ENCODE results near the gene FXYD3. TPM values are rescaled to one million over a fixed set of nuclear protein-coding genes. Genes with fewer than 3 reads are reported as not detected.

The FXYD3 gene
- total and polyA plus RNA-seq, 9 donors = 0.23 to 33.2 (median 3.8) TPM; not detected in 2

DNA sequence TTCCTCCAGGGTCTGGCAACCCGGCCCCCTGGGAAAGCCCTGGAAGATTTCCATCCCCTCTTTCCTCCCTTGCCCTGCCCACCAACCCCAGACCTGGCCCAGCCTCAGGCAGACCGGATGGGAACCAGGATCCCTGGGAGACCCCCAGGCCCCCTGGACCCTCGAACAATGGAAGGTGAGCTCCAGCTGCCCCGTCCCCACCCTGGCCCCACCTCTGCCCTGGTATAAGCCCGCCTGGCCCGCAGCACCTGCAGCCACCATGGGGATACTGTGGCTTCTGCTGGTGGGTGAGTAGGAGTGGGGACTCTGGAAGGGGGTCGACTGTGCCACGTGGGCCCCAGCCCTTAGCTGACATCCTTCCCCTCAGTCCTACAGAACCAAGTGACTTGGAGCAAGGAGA, 41.7 kb upstream of the FXYD3 start:
- Histone ChIP-seq H3K4me3 (no peak overlapping the region), H3K4me1 (ENCODE audit: insufficient read depth) (no peaks in the 10 kb centered on the region), H3K27ac (no peak overlapping the region), H3K36me3 (no peaks in the 10 kb centered on the region), H3K9me3 (no peaks in the 10 kb centered on the region), H3K27me3 (no peaks in the 10 kb centered on the region)
- 74 to 79% (median 78%) methylated on average over 6 to 8 of the region's 8 CpGs for WGBS, 3 donors
- no peak for DNase-seq
- intact Hi-C loops (cut with DNase I) = no loop called here
- TF ChIP-seq, protein P1, sequence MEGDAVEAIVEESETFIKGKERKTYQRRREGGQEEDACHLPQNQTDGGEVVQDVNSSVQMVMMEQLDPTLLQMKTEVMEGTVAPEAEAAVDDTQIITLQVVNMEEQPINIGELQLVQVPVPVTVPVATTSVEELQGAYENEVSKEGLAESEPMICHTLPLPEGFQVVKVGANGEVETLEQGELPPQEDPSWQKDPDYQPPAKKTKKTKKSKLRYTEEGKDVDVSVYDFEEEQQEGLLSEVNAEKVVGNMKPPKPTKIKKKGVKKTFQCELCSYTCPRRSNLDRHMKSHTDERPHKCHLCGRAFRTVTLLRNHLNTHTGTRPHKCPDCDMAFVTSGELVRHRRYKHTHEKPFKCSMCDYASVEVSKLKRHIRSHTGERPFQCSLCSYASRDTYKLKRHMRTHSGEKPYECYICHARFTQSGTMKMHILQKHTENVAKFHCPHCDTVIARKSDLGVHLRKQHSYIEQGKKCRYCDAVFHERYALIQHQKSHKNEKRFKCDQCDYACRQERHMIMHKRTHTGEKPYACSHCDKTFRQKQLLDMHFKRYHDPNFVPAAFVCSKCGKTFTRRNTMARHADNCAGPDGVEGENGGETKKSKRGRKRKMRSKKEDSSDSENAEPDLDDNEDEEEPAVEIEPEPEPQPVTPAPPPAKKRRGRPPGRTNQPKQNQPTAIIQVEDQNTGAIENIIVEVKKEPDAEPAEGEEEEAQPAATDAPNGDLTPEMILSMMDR (IDR thresholded peaks at IDR 0.05) = no peak
- no peak for TF ChIP-seq POLR2A (IDR thresholded peaks at IDR 0.05)
- TF ChIP-seq EP300 (IDR thresholded peaks at IDR 0.05) = no peak

DNA sequence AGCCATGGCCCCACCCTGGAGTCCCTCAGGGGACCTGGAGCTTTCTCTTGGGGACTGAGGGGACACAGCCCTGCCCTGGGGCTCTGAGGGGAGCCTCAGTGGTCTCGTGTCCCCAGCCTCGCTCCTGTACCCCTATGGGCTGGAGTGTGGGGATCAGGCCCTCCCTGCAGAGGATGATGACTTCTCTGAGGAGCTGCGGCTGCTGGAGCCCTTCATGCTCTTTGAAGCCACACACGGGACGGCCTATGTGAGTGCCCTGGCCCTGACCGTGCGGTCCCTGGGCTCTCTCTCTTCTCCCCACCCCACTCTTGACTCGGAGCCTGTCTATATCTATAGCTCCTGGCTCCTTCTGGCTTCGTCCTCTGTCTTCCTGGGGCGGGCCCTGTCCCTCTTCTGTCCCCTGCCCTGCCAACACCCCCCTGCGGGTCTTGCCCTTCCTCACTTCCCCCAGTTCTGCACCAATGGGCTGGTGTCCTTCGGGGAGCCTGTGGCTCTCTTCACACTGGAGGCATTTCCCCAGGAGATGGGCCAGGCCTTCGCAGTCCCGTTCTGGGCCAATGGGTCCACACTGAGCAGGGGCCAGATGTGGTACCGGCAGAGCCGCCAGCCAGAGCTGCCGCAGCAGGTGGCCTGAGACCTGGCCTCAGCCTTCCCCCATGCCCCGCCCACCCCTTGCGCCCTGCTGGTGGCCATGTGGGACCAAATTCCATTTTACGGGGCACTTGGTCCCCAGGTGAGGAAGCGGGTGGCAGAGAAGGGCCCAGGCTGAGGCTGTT, 41.0 kb upstream of the FXYD3 start:
- TF ChIP-seq EP300 (IDR thresholded peaks at IDR 0.05) (no peak), POLR2A (IDR thresholded peaks at IDR 0.05) (no peak)
- TF ChIP-seq, protein P1 (IDR thresholded peaks at IDR 0.05) = no peak
- DNase-seq = no peak
- Histone ChIP-seq H3K36me3 (no peaks in the 10 kb centered on the region), H3K27ac (no peak overlapping the region), H3K27me3 (no peaks in the 10 kb centered on the region), H3K4me3 (no peak overlapping the region), H3K9me3 (no peaks in the 10 kb centered on the region), H3K4me1 (ENCODE audit: insufficient read depth) (no peaks in the 10 kb centered on the region)
- WGBS, 3 donors = 81 to 86% (median 81%) methylated on average over 21 of the region's 21 CpGs
- intact Hi-C loops (cut with DNase I) = no loop called here

DNA sequence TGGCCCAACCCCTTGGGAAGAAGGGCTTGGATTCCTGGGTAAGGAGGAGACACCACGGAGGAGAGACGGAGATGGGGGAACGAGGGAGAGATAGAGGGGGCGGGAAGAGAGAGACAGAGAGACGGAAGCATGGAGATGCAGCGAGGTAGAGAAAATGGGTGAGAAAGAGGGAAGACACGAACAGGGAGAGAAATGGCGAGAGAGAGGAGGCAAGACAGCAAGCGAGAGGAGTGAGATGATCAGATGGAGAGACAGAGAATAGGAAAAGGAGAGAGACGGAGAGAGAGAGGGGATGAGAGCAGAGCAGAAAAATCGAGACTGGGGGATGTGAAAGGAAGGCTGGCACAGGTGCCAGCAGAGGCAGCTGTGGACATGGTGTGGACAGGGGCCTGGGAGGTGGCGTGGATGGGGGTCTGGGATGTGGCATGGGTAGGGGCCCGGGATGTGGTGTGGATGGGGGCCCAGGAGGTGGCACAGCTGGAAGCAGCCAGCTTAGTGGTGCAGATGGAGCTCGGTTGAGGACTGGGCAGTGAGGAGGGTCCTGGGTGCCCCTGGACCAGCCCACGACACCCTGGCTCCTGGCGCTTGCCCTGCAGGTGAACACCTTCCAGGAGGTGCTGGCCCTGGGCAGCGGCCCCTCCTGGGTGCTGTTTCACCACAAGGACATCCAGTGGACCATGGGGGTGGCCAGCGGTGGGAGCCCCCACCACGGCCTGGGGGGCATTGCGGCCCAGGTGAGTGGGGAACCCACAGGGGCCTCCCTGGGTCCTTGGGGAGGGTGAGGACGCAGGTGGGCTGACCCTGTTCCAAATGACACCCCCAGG, 40.2 kb upstream of the FXYD3 start:
- Histone ChIP-seq H3K27ac (no peak overlapping the region), H3K9me3 (no peaks in the 10 kb centered on the region), H3K36me3 (no peaks in the 10 kb centered on the region), H3K4me3 (no peak overlapping the region), H3K27me3 (no peaks in the 10 kb centered on the region), H3K4me1 (ENCODE audit: insufficient read depth) (no peaks in the 10 kb centered on the region)
- WGBS, 3 donors = 85 to 87% (median 86%) methylated on average over 19 to 21 of the region's 21 CpGs
- TF ChIP-seq, protein P1 (IDR thresholded peaks at IDR 0.05) = no peak
- TF ChIP-seq EP300 (IDR thresholded peaks at IDR 0.05) = no peak
- no peak for TF ChIP-seq POLR2A (IDR thresholded peaks at IDR 0.05)
- intact Hi-C loops (cut with DNase I) = no loop called here
- DNase-seq = no peak

DNA sequence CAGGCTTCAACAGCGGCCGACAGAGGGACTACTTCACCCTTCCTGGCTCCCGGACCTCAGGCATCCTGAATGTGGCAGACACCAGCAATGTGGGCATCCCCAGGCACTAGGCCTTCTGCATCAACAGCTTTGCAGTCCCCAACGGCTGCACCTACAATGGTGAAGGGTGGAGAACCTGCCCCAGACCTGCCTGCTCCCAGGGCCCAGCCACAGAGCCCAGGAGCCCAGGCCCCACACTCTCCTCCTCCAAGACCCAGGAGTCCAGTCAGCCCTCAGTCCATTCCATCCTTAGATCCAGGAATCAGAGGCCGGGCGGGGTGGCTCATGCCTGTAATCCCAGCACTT, 39.6 kb upstream of the FXYD3 start:
- Histone ChIP-seq H3K27me3 (no peaks in the 10 kb centered on the region), H3K4me3 (no peak overlapping the region), H3K36me3 (no peaks in the 10 kb centered on the region), H3K4me1 (ENCODE audit: insufficient read depth) (no peaks in the 10 kb centered on the region), H3K9me3 (no peaks in the 10 kb centered on the region), H3K27ac (no peak overlapping the region)
- WGBS, 3 donors = 78 to 86% (median 79%) methylated on average over 5 to 6 of the region's 6 CpGs
- no peak for DNase-seq
- intact Hi-C loops (cut with DNase I) = no loop called here
- no peak for TF ChIP-seq POLR2A (IDR thresholded peaks at IDR 0.05)
- TF ChIP-seq, protein P1 (IDR thresholded peaks at IDR 0.05) = no peak
- no peak for TF ChIP-seq EP300 (IDR thresholded peaks at IDR 0.05)
